ENCODE measurements around the gene CHAC1.

CHAC1 gene

GRCh38 chr15:40963201-40963600, 9.9 kb downstream of the CHAC1 start:
- no peak overlapping the region for H3K4me3 ChIP-seq (ENCODE audit: low read depth, low read length)
- DNase-seq (ENCODE audit: low read depth): no peak
- TF ChIP-seq CTCF (IDR thresholded peaks at IDR 0.05; ENCODE audit: low read depth, low read length, missing control alignments): no peak

GRCh38 chr15:40964006-40964405, 10.7 kb downstream of the CHAC1 start:
- TF ChIP-seq CTCF (IDR thresholded peaks at IDR 0.05; ENCODE audit: low read depth, low read length, missing control alignments): no peak
- DNase-seq (ENCODE audit: low read depth): no peak
- H3K4me3 ChIP-seq (ENCODE audit: low read depth, low read length): no peak overlapping the region

- no peak overlapping the region for H3K4me3 ChIP-seq (ENCODE audit: low read depth, low read length)
- no peak for DNase-seq (ENCODE audit: low read depth)
- no peak for TF ChIP-seq CTCF (IDR thresholded peaks at IDR 0.05; ENCODE audit: low read depth, low read length, missing control alignments)
Measured at GRCh38 chr15:40964634-40965033, 11.4 kb downstream of the CHAC1 start.

GRCh38 chr15:40968290-40969085, 15.2 kb downstream of the CHAC1 start:
- no peak for TF ChIP-seq CTCF (IDR thresholded peaks at IDR 0.05; ENCODE audit: low read depth, low read length, missing control alignments)
- DNase-seq (ENCODE audit: low read depth): no peak
- no peak overlapping the region for H3K4me3 ChIP-seq (ENCODE audit: low read depth, low read length)

GRCh38 chr15:40969363-40969762, 16.1 kb downstream of the CHAC1 start:
- no peak for TF ChIP-seq CTCF (IDR thresholded peaks at IDR 0.05; ENCODE audit: low read depth, low read length, missing control alignments)
- no peak for DNase-seq (ENCODE audit: low read depth)
- H3K4me3 ChIP-seq (ENCODE audit: low read depth, low read length): no peak overlapping the region

GRCh38 chr15:40974879-40975278, 21.6 kb downstream of the CHAC1 start:
- DNase-seq (ENCODE audit: low read depth): no peak
- no peak overlapping the region for H3K4me3 ChIP-seq (ENCODE audit: low read depth, low read length)
- TF ChIP-seq CTCF (IDR thresholded peaks at IDR 0.05; ENCODE audit: low read depth, low read length, missing control alignments): no peak

- no peak for TF ChIP-seq CTCF (IDR thresholded peaks at IDR 0.05; ENCODE audit: low read depth, low read length, missing control alignments)
- no peak overlapping the region for H3K4me3 ChIP-seq (ENCODE audit: low read depth, low read length)
- no peak for DNase-seq (ENCODE audit: low read depth)
Measured at GRCh38 chr15:40976819-40977218, 23.5 kb downstream of the CHAC1 start.
